ENCODE data around the gene GFOD1.

The GFOD1 gene

GRCh38 chr6:13453153-13453552, 34.2 kb downstream of the GFOD1 start:
- TF ChIP-seq ZFP30 (CRISPR knock-in tag; IDR thresholded peaks at IDR 0.05), result no peak
- TF ChIP-seq GLIS3 (CRISPR knock-in tag; IDR thresholded peaks at IDR 0.05), result no peak
- TF ChIP-seq ZNF70 (CRISPR knock-in tag; IDR thresholded peaks at IDR 0.05), result no peak
- TF ChIP-seq, protein P1, sequence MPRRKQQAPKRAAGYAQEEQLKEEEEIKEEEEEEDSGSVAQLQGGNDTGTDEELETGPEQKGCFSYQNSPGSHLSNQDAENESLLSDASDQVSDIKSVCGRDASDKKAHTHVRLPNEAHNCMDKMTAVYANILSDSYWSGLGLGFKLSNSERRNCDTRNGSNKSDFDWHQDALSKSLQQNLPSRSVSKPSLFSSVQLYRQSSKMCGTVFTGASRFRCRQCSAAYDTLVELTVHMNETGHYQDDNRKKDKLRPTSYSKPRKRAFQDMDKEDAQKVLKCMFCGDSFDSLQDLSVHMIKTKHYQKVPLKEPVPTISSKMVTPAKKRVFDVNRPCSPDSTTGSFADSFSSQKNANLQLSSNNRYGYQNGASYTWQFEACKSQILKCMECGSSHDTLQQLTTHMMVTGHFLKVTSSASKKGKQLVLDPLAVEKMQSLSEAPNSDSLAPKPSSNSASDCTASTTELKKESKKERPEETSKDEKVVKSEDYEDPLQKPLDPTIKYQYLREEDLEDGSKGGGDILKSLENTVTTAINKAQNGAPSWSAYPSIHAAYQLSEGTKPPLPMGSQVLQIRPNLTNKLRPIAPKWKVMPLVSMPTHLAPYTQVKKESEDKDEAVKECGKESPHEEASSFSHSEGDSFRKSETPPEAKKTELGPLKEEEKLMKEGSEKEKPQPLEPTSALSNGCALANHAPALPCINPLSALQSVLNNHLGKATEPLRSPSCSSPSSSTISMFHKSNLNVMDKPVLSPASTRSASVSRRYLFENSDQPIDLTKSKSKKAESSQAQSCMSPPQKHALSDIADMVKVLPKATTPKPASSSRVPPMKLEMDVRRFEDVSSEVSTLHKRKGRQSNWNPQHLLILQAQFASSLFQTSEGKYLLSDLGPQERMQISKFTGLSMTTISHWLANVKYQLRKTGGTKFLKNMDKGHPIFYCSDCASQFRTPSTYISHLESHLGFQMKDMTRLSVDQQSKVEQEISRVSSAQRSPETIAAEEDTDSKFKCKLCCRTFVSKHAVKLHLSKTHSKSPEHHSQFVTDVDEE (CRISPR knock-in tag; IDR thresholded peaks at IDR 0.05), result no peak
- TF ChIP-seq ZNF8 (CRISPR knock-in tag; IDR thresholded peaks at IDR 0.05), result no peak
- TF ChIP-seq ISL1 (CRISPR knock-in tag; IDR thresholded peaks at IDR 0.05), result no peak
- no peak for TF ChIP-seq ZC3H10 (CRISPR knock-in tag; IDR thresholded peaks at IDR 0.05)

GRCh38 chr6:13452346-13453117, 34.9 kb downstream of the GFOD1 start:
- ATAC-seq, result no peak
- TF ChIP-seq ZNF565 (CRISPR knock-in tag; conservative IDR thresholded peaks at IDR 0.05; ENCODE audit: low read depth) (no peak), GLIS3 (CRISPR knock-in tag; IDR thresholded peaks at IDR 0.05) (no peak), CREB5 (CRISPR knock-in tag; IDR thresholded peaks at IDR 0.05; ENCODE audit: low read depth) (no peak), TOX (CRISPR knock-in tag; IDR thresholded peaks at IDR 0.05; ENCODE audit: borderline replicate concordance) (no peak), BACH2 (CRISPR knock-in tag; IDR thresholded peaks at IDR 0.05; ENCODE audit: borderline replicate concordance) (no peak)

More at GRCh38 chr6:13453153-13453552, 34.2 kb downstream of the GFOD1 start:
- no peak for ATAC-seq

DNA sequence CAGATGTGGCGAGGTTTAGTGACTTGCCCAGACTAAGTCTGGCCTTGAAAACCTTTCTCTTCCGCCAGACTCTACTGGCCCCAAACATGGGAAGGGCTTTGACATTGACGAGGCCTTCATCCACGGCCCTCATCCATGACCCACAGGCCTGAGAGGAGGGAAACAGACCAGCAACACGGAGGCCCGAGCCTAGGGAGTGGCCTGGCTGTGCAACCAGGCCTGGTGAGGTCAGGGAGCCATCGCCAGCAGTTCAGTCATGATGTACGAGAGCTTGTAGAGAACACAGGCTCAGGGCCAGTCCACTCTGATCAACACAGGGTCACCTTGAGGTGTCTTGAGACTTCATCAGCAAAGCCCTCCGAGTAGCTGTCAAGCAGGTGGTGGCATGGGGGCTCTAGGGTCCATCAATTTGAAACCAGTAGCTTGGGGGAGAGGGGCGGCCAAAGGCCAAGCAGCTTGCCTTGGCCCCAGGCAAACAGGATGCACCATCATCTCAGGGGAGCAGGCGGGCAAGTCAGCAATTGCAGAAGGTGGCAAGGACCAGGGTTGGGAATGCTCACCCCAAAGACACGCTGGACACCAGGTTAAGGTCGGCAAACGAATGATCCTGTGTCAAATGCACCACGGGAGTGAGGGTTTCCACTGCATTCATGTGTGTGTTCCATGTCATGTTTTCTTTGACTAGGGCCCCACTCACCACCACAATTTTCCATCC, 36.1 kb downstream of the GFOD1 start:
- no peak for ATAC-seq
- TF ChIP-seq, protein P2, sequence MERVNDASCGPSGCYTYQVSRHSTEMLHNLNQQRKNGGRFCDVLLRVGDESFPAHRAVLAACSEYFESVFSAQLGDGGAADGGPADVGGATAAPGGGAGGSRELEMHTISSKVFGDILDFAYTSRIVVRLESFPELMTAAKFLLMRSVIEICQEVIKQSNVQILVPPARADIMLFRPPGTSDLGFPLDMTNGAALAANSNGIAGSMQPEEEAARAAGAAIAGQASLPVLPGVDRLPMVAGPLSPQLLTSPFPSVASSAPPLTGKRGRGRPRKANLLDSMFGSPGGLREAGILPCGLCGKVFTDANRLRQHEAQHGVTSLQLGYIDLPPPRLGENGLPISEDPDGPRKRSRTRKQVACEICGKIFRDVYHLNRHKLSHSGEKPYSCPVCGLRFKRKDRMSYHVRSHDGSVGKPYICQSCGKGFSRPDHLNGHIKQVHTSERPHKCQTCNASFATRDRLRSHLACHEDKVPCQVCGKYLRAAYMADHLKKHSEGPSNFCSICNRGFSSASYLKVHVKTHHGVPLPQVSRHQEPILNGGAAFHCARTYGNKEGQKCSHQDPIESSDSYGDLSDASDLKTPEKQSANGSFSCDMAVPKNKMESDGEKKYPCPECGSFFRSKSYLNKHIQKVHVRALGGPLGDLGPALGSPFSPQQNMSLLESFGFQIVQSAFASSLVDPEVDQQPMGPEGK (CRISPR knock-in tag; IDR thresholded peaks at IDR 0.05; ENCODE audit: borderline replicate concordance), result no peak
- TF ChIP-seq SNAI2 (CRISPR knock-in tag; IDR thresholded peaks at IDR 0.05), result no peak
- no peak for TF ChIP-seq ZC3H10 (CRISPR knock-in tag; IDR thresholded peaks at IDR 0.05)
- TF ChIP-seq ZNF565 (CRISPR knock-in tag; conservative IDR thresholded peaks at IDR 0.05; ENCODE audit: low read depth), result no peak

- no peak for TF ChIP-seq BACH2 (CRISPR knock-in tag; IDR thresholded peaks at IDR 0.05; ENCODE audit: borderline replicate concordance)
- TF ChIP-seq, protein P3, sequence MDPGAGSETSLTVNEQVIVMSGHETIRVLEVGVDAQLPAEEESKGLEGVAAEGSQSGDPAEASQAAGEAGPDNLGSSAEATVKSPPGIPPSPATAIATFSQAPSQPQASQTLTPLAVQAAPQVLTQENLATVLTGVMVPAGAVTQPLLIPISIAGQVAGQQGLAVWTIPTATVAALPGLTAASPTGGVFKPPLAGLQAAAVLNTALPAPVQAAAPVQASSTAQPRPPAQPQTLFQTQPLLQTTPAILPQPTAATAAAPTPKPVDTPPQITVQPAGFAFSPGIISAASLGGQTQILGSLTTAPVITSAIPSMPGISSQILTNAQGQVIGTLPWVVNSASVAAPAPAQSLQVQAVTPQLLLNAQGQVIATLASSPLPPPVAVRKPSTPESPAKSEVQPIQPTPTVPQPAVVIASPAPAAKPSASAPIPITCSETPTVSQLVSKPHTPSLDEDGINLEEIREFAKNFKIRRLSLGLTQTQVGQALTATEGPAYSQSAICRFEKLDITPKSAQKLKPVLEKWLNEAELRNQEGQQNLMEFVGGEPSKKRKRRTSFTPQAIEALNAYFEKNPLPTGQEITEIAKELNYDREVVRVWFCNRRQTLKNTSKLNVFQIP (CRISPR knock-in tag; IDR thresholded peaks at IDR 0.05; ENCODE audit: borderline replicate concordance, low read depth), result no peak
- TF ChIP-seq, protein P2 (CRISPR knock-in tag; IDR thresholded peaks at IDR 0.05; ENCODE audit: borderline replicate concordance), result no peak
- TF ChIP-seq, protein P4, sequence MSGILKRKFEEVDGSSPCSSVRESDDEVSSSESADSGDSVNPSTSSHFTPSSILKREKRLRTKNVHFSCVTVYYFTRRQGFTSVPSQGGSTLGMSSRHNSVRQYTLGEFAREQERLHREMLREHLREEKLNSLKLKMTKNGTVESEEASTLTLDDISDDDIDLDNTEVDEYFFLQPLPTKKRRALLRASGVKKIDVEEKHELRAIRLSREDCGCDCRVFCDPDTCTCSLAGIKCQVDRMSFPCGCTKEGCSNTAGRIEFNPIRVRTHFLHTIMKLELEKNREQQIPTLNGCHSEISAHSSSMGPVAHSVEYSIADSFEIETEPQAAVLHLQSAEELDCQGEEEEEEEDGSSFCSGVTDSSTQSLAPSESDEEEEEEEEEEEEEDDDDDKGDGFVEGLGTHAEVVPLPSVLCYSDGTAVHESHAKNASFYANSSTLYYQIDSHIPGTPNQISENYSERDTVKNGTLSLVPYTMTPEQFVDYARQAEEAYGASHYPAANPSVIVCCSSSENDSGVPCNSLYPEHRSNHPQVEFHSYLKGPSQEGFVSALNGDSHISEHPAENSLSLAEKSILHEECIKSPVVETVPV (CRISPR knock-in tag; IDR thresholded peaks at IDR 0.05), result no peak
- no peak for TF ChIP-seq TOX (CRISPR knock-in tag; IDR thresholded peaks at IDR 0.05; ENCODE audit: borderline replicate concordance)
- TF ChIP-seq CSDC2 (CRISPR knock-in tag; IDR thresholded peaks at IDR 0.05), result no peak
- ATAC-seq, result no peak
Measured at GRCh38 chr6:13450628-13451027, 36.8 kb downstream of the GFOD1 start.

Data from SK-N-SH treated with all-trans-retinoic acid at 6 μM for 48 hours (cell line).